AG09319 (cell line): Measurements from ENCODE around the gene SCD5.
"Not testable (repeated sequence)": the region's sequence is repeated elsewhere in the genome, so short reads cannot be mapped to it uniquely, and the experiment has no call there.

Experiments used
- DNase-seq: peaks from one replicate; pipeline ENCODE4 v3.0.0-alpha.2; 2010; ENCODE audit warnings: low read depth; ENCODE audit errors: extremely low read depth
- TF ChIP-seq, protein P1 (sequence below): IDR thresholded peaks from 2 replicates; pipeline ENCODE4 v1.5.1; 2011; ENCODE audit warnings: low read depth, mild to moderate bottlenecking, inconsistent platforms, low read length, moderate library complexity

The SCD5 gene

DNA sequence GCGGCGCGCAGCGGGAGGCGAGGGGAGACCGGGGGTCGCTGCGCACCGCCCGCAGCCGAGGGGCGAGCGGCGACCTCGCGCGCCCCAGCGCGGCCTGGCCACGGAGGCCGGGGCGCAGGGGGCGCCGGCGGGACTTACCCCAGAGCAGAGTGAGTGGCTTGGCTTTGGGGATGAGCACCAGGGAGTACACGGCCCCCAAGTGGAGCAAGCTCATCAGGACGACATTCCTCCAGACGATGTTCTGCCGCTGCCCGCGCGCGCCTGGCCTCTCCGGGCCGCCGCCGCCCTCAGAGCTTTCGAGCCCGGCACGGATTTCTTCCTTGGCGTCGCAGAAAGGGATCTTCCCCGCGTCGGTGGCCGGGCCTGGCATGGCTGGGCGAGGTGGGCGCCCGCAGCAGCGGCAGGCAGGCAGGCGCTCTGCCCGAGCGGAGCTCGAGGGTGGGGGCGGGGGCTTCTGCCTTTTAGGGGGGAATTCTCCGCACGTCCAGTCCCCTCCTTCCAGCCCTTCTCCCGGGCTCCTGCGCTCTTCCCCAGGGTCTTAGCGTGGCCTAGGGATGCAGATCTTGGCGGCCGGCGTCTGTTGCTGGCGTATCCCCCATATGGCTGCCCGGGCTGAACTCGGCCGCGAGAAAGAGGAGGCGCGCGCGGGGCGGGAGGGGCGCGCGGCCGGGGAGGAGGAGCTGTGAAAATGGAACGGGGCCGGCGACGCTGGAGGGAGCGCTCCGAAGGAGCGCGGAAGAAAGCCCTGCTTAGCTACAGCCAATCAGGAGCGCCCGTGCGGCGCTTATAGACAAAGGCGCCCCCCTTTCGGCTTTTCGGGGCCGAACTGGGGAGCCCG lies at the start of gene SCD5:
Gene SCD5 (minus strand): TSS at position 629 of the 838 bp plus-strand sequence. CDS start 259 bp downstream, at position 370.
- peak; percentile 59 for DNase-seq
- TF ChIP-seq, protein P1, sequence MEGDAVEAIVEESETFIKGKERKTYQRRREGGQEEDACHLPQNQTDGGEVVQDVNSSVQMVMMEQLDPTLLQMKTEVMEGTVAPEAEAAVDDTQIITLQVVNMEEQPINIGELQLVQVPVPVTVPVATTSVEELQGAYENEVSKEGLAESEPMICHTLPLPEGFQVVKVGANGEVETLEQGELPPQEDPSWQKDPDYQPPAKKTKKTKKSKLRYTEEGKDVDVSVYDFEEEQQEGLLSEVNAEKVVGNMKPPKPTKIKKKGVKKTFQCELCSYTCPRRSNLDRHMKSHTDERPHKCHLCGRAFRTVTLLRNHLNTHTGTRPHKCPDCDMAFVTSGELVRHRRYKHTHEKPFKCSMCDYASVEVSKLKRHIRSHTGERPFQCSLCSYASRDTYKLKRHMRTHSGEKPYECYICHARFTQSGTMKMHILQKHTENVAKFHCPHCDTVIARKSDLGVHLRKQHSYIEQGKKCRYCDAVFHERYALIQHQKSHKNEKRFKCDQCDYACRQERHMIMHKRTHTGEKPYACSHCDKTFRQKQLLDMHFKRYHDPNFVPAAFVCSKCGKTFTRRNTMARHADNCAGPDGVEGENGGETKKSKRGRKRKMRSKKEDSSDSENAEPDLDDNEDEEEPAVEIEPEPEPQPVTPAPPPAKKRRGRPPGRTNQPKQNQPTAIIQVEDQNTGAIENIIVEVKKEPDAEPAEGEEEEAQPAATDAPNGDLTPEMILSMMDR = no peak

DNA sequence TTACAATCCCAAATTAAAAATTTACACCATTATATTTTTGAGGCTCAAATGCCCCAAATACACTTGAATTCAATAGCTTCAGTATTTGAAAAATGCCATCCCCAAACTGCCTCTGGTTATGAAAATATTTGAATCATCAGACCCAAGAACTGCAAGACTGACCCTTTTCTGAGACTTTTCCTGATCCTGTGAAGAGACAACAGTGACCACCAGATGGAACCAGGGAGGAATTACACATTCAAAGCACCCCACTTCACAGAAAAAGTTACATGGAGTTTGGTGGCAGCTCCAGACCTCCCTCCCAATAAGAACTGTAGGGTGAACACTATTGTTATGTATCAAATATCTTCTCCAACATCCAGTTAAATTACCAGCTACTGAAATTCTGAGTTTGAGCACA lies 44.0 kb upstream of the SCD5 start:
- TF ChIP-seq, protein P1 = peak; percentile 28
- no peak for DNase-seq

DNA sequence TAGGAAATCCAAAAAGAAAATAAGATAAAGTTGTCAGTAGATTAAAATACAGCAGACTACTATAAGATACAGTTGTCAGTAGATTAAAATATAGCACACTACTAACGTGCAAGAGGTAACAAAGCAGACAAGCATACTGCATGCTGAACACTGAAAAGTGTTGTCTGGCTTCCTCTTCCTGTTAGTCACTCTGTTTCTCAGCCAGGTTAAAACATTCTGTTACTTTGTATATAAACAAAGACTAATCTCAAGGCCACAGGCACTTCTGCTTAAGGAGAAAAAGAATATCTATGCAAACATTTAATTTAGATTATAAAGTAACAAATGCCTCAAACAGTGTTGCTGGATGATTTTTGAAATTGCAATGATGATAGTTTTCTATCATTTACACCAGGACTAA lies 41.0 kb upstream of the SCD5 start:
- DNase-seq = no peak
- TF ChIP-seq, protein P1 = no peak

DNA sequence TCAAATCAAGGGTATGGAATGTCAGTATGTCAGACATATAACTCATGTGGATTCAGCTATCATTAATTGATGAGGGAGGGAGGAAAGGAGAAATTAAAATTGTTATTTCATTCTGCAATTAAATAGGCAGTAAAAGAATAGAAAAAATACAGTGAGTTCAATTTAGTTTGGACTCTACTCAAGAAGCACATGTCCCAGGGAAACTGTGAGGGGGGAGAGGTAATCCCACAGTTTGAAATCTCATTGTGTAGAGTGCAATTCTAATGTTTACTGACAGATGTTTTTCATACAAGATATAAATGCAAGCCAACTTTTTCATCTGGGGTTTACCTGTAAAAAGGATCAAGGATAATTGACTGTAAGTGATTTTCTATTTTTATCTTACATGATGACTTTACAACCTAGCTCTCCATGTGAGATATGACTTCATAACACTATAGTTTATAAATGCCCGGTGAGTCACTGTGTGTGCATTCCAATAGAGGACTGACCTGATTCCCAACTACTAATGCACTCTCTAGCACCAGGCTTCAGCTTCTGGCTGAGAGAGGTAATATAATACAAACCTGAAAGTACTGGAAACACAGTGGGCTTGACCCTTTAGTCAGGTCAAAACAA lies 35.2 kb upstream of the SCD5 start:
- TF ChIP-seq, protein P1 = no peak
- peak; percentile 35 for DNase-seq

DNA sequence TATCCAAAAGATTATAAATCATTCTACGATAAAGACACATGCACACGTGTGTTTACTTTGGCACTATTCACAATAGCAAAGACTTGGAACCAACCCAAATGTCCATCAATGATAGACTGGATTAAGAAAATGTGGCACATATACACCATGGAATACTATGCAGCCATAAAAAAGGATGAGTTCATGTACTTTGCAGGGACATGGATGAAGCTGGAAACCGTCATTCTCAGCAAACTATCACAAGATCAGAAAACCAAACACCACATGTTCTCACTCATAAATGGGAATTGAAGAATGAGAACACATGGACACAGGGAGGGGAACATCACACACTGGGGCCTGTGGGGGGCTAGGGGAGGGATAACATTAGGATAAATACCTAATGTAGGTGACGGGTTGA lies 34.5 kb upstream of the SCD5 start:
- DNase-seq = not testable (repeated sequence)

DNA sequence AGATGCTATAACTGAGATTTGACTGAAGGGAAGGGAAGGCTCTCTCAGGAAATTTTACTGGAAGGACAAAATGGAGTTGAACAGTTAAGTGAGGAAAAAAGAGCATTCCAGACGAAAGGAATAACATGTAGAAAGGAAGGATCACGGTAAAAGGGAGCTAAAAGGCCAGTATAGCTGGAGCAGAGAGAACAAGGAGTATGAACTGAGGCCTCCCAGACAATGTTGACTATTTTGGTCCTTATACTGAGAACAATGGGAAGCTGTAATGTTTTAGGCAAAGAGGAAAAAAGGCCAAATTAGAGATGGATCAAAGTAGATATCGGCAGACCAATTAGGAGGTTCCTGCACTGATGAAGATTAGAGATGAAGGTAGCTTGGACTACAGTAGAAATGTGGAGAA lies 26.8 kb upstream of the SCD5 start:
- TF ChIP-seq, protein P1 = no peak
- no peak for DNase-seq

DNA sequence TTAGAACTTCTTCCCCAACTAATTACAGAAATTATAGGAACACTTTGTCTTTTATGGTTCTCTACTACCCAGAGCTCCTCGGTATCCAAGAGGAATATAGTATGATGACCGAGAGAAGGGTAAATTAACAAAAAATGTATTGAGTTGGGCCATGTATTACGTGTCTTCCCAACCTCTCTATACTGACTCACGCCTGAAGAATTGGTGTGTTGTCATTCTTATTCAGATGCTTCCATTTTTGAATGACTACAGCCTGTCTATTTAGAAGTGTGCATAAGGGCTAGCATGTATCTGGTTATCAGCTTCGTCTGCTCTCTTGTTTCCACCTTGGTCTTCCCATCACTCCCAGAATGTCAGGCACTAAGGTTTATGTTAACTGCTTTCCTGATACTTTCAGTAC lies 24.5 kb upstream of the SCD5 start:
- no peak for DNase-seq
- TF ChIP-seq, protein P1 = no peak

DNA sequence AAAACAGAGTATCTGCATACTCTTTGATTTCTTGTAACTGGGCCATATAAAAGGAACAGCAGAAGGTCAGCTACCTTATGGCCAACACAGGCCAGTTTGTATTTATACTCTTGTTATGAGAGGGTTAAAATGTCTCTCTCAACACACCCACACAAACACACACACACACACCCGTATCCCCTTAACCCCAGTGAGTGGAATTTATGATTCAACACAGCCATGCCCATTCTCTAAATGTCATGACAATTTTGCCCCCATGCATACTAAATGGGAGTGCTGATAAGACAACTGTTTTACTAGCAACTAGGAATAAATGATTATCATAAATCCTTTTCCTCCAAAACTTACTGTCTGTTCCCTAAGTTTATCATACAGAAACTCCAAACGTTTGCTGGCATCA lies 22.1 kb upstream of the SCD5 start:
- TF ChIP-seq, protein P1 = no peak
- no peak for DNase-seq
